ENCODE results near the gene VPS4A. TPM values are rescaled to one million over a fixed set of nuclear protein-coding genes. Genes with fewer than 3 reads are reported as not detected.
A peak's percentile ranks its signal among the peaks of the same experiment; 100 is the strongest.
"Not testable (repeated sequence)": the region's sequence is repeated elsewhere in the genome, so short reads cannot be mapped to it uniquely, and the experiment has no call there.

VPS4A gene
- polyA plus RNA-seq, 1 donor from 2014 or later = 46.3 TPM

DNA sequence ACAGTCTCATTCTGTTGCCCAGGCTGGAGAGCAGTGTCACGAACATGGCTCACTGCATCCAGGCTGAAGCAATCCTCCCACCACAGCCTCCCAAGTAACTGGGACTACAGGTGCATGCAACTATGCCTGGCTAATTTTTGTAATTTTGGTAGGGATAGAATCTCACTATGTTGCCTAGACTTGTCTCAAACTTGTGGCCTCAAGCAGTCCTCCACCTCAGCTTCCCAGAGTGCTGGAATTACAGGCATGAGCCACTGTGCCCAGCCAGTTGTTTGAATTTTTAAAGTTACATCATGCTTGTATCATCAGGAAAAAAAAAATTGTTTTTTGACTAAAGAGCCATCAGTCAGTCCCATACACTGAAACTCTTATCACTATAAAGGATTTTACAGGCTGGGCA, 17.1 kb upstream of the VPS4A start:
- H3K4me1 Mint-ChIP-seq = peaks cover 0 to 2% (median 0%) of the 10 kb centered on the region in 3 donors
- no peak overlapping the region for H3K27ac Mint-ChIP-seq
- H3K27me3 Mint-ChIP-seq = no peaks in the 10 kb centered on the region
- no peaks in the 10 kb centered on the region for H3K9me3 Mint-ChIP-seq
- peaks cover 2% of the 10 kb centered on the region for H3K36me3 Mint-ChIP-seq
- no peak overlapping the region for H3K4me3 Mint-ChIP-seq

DNA sequence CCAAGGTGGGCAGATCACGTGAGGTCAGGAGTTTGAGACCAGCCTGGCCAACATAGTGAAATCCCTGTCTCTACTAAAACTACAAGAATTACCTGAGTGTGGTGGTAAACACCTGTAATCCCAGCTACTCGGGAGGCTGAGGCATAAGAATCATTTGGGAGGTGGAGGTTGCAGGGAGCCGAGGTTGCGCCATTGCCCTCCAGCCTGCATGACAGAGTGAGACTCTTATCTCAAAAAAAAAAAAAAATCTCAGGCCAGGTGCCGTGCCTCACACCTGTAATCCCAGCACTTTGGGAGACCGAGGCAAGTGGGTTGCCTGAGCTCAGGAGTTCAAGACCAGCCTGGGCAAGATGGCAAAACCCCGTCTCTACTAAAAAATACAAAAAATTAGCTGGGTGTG, 14.4 kb upstream of the VPS4A start:
- not testable (repeated sequence) for H3K27ac Mint-ChIP-seq, H3K36me3 Mint-ChIP-seq, H3K9me3 Mint-ChIP-seq, H3K27me3 Mint-ChIP-seq, H3K4me1 Mint-ChIP-seq, H3K4me3 Mint-ChIP-seq

DNA sequence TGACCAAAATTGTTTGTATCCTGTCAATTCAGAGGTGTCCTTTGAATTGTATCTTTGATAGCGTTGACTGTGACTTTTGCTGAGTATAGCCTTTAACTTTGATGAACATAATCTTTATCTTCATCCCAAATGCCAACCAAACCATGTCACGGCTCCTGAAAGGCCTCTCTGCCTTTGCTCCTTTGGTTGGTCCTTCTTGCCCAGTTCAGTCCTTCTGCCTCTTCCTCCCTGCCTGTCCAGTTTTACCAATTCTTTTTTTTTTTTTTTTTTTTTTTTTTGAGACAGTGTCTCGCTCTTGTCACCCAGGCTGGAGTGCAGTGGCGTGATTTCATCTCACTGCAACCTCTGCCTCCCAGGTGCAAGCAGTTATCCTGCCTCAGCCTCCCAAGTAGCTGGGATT, 12.9 kb upstream of the VPS4A start:
- no peak overlapping the region for H3K4me3 Mint-ChIP-seq
- H3K27me3 Mint-ChIP-seq = no peaks in the 10 kb centered on the region
- peaks cover 12% of the 10 kb centered on the region for H3K36me3 Mint-ChIP-seq
- no peaks in the 10 kb centered on the region for H3K9me3 Mint-ChIP-seq
- H3K27ac Mint-ChIP-seq = no peak overlapping the region
- peaks cover 0 to 8% (median 0%) of the 10 kb centered on the region in 3 donors for H3K4me1 Mint-ChIP-seq

DNA sequence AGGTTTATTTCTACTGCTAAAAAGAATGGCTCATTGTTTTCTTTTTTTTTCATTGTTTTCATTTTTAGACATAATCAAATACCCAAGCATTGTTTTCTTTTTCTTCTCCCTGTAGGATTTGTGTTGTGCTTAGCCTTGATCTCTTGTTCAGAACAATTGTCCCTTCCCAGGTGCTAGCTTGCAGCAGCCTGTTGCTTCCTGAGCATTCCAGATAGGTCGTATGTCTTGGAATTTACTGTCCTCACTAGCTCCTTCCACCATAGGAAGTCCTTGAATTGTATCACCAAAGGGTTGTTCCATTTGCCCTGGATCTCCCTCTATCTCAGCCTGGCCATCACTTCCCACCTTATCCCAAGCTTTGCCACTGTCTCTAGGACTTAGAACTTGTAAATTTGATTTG, 10.0 kb upstream of the VPS4A start:
- Mint-ChIP-seq H3K4me3 (no peak overlapping the region), H3K27me3 (no peaks in the 10 kb centered on the region), H3K4me1 (peaks cover 0 to 8% (median 0%) of the 10 kb centered on the region in 3 donors), H3K27ac (no peak overlapping the region), H3K36me3 (peaks cover 14% of the 10 kb centered on the region), H3K9me3 (no peaks in the 10 kb centered on the region)

DNA sequence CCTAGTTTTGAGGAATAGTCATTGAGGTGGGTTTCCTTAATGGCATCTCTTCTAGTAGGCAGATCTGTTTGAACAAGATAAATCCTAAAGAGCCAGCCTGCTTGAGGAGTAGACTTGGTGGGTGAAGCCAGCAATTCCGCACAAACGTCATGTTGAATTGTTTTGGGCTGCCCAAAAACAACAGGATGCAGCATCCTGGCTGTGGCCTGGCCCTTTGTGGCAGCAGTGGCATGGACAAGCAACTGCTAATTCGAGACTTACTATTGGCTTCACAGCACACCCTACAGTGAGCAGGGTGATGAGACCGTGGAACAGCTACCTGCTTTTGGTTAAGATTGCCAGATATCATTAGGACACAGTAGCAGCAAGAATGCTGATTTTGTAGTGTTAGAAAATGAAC, 9.3 kb upstream of the VPS4A start:
- no peak overlapping the region for H3K27ac Mint-ChIP-seq

DNA sequence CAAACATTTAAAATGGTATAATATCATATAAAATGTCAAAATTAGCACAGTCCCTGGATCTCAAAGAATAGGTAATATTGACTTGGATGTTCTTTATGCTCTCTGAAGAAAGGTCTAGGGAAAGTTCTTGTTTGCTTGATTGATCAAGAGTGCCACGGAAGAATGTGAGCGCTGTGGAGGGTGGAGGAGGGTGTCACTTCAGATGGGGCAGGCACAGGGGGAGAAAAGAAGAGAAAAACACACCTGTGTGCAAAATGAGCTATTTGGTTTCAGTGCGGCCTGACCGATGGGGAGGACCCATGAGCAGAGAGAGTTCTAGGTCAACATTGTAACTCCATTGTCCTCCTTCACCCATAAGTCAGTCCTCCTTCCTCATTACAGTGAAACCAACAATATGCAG, 8.8 kb upstream of the VPS4A start:
- Mint-ChIP-seq H3K4me1 (peaks cover 0 to 8% (median 0%) of the 10 kb centered on the region in 3 donors), H3K36me3 (peaks cover 14% of the 10 kb centered on the region), H3K27me3 (no peaks in the 10 kb centered on the region), H3K27ac (no peak overlapping the region), H3K4me3 (peak overlapping the region in 1 of 4 donors; percentile 9), H3K9me3 (no peaks in the 10 kb centered on the region)

More for the DNA sequence above, 9.3 kb upstream of the VPS4A start:
- no peak overlapping the region for H3K4me3 Mint-ChIP-seq
- no peaks in the 10 kb centered on the region for H3K27me3 Mint-ChIP-seq
- H3K9me3 Mint-ChIP-seq = no peaks in the 10 kb centered on the region
- H3K4me1 Mint-ChIP-seq = peaks cover 0 to 8% (median 0%) of the 10 kb centered on the region in 3 donors
- peaks cover 14% of the 10 kb centered on the region for H3K36me3 Mint-ChIP-seq

DNA sequence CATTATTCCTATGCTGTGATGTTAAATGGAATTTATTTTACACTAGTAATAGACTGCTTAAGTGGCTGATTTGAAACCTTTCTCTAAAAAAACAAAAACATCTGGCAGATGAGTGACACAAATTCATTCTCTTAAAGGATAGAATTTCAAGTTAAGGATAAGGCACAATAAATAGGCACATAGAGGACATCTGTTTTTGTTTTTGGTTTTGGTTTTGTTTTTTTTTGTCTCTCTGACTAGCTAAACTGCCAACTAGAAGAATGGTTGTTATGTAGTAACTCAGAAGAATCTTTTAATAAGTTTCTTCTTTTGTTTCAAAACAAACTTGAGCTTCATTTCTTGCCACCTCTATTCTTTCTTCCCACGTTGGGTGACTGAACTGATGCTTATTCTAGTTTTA, 5.1 kb upstream of the VPS4A start:
- Mint-ChIP-seq H3K4me1 (peaks cover 0 to 5% (median 4%) of the 10 kb centered on the region in 3 donors), H3K27me3 (no peaks in the 10 kb centered on the region), H3K4me3 (no peak overlapping the region), H3K36me3 (peaks cover 6% of the 10 kb centered on the region), H3K27ac (no peak overlapping the region), H3K9me3 (no peaks in the 10 kb centered on the region)

DNA sequence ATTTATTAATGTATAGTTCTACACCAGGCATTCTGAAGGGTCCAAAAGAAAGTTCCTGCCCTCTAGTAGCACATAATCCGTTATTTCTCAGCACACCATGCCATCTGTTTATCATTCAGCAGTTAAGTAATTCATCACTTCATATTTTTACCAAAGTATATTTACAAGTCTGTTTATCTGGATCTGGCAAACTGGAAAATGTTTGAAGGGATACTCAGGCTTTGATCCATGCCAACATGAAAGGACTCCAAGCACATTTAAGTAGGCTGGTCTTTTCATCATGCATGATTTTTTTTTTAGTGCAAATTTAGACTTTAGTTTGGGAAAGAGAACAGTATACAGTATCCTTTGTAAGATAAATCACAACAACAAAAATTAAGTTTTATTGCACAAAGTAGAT, 4.1 kb upstream of the VPS4A start:
- no peaks in the 10 kb centered on the region for H3K27me3 Mint-ChIP-seq
- no peaks in the 10 kb centered on the region for H3K9me3 Mint-ChIP-seq
- no peak overlapping the region for H3K27ac Mint-ChIP-seq
- H3K4me3 Mint-ChIP-seq = peak overlapping the region in 1 of 4 donors; percentile 23
- H3K4me1 Mint-ChIP-seq = peaks cover 3 to 8% (median 7%) of the 10 kb centered on the region in 3 donors
- H3K36me3 Mint-ChIP-seq = peaks cover 4% of the 10 kb centered on the region

DNA sequence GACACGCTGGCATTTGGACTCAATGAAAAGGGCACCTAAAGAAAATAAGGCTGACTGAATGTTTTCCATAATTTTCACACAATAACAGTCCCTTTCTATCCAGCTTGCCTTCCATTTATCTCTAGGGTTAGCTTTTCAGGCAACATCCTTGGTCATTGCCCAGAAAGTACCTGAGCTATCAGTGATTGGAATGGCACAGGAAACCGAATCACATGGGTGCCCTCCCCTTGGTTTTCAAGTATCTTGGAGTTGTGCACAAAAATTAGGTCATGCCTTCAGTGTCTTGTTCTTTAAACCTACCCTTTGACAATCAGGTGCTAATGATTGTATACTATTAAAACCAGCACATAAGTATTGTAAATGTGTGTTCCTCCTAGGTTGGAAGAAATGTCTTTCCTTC, 3.3 kb upstream of the VPS4A start:
- H3K36me3 Mint-ChIP-seq = peaks cover 2% of the 10 kb centered on the region
- no peak overlapping the region for H3K4me3 Mint-ChIP-seq
- H3K4me1 Mint-ChIP-seq = peaks cover 6 to 11% (median 6%) of the 10 kb centered on the region in 3 donors
- H3K9me3 Mint-ChIP-seq = no peaks in the 10 kb centered on the region
- H3K27ac Mint-ChIP-seq = no peak overlapping the region
- no peaks in the 10 kb centered on the region for H3K27me3 Mint-ChIP-seq

DNA sequence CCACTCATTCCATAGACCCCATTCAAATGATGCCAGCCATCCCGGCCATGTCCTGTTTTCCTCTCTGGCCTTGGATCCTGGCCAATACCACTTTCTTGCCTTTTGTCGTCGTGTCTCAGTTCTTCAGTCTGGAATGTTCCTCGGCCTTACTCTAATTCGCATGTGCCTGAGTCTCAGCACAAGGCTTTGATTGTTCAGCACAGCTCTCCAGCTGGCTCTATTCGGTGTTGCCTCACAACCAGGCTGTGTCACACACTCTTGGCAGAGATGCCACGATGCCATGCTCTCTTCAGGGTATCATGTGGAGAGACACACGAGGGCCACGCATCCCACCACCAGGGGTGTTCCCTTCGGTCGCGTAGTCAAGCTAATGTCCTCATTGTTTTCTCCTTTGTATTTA, 1.8 kb upstream of the VPS4A start:
- Mint-ChIP-seq H3K4me3 (peak overlapping the region in 3 of 4 donors; percentile 39 to 53 (median 50)), H3K9me3 (no peaks in the 10 kb centered on the region), H3K27me3 (no peaks in the 10 kb centered on the region), H3K36me3 (peaks cover 1% of the 10 kb centered on the region), H3K27ac (no peak overlapping the region), H3K4me1 (peaks cover 9 to 17% (median 14%) of the 10 kb centered on the region in 3 donors)

DNA sequence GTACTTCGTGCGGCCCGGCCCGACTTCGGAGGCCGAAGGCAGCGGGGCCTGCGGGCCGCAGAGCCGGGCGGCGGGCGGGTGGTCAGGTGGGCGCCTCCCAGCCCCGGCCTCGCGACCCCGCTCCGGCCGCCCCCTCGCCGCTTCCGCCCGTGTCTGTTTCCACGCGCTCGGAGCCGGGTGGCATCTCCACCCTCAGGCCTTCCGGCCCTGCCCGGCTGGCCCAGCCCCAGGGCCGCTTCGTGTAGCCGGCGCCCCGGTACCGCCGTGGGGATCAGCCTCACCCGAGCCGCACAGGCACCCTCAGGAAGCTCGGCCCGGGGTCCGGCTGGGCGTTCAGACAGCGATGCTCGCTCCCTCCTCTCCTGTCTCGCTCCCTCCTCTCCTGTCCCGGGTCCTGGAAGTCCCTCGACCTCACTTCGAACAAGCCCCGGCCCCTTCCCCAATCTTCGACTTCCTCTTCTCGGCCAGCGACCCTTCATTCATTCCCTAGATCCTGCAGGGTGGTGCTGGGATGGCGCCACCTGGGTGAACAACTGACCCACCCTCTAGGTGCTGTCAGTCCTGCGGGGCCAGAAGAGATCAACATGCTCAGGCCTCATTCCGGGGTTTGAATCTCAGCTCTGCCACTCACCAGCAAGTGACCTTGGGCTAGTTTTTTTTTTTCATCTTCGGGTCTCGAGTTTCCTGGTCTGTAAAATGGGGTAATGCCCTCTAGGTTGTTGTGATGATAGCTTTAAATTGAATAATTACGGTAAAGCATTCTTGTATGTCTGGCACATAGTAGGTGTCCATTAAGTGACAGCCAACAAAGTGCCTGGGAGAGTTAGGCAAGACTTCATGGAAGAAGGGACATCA, 610 bp downstream of the VPS4A start:
- Mint-ChIP-seq H3K27me3 (no peaks in the 10 kb centered on the region), H3K4me3 (peak overlapping the region; percentile 95 to 98 (median 96)), H3K36me3 (peaks cover 1% of the 10 kb centered on the region), H3K4me1 (peaks cover 12 to 17% (median 14%) of the 10 kb centered on the region in 3 donors), H3K9me3 (no peaks in the 10 kb centered on the region), H3K27ac (peak overlapping the region; percentile 73 to 92 (median 88))

DNA sequence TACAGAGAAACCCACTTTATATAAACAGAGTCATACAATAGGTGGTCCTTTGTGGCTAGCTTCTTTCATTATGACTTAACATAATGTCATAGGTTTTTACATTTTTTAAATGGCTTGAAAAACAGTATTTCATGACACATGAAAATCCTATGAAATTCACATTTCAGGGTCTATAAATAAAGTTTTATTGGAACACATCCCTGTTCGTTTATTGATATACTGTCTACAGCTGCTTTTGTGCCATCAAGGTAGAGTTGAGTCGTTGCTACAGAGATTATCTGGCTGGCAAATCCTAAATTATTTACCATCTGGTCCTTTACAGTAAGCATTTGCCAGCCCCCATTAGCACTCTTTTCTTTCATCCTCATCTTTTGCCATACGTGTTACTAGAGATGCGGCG, 2.3 kb downstream of the VPS4A start:
- peaks cover 1% of the 10 kb centered on the region for H3K36me3 Mint-ChIP-seq
- H3K9me3 Mint-ChIP-seq = no peaks in the 10 kb centered on the region
- peak overlapping the region in 2 of 3 donors; percentile 48 to 82 for H3K27ac Mint-ChIP-seq
- peak overlapping the region in 3 of 4 donors; percentile 16 to 87 (median 32) for H3K4me3 Mint-ChIP-seq
- peaks cover 12 to 17% (median 14%) of the 10 kb centered on the region in 3 donors for H3K4me1 Mint-ChIP-seq
- no peaks in the 10 kb centered on the region for H3K27me3 Mint-ChIP-seq

DNA sequence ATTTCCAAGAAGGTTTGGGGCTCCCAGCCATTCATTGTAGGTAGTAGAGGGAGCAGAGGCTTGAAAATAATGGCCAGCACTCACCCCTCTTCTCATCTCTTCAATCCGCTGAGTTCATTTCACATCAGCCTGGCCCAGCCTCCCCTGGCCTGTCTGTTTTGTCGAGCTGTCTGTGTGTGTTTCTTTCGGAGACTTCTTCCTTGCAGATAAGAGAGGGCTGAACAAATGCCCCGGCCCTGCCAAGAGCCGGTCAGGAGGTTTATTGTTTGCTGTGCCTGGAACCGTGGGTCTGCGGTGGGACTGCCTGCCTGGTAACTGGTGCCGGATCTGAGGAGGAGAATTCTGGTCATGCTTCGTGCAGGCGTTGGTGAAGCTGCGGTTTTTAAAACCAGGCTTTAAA, 3.4 kb downstream of the VPS4A start:
- H3K4me3 Mint-ChIP-seq = peak overlapping the region in 1 of 4 donors; percentile 87

DNA sequence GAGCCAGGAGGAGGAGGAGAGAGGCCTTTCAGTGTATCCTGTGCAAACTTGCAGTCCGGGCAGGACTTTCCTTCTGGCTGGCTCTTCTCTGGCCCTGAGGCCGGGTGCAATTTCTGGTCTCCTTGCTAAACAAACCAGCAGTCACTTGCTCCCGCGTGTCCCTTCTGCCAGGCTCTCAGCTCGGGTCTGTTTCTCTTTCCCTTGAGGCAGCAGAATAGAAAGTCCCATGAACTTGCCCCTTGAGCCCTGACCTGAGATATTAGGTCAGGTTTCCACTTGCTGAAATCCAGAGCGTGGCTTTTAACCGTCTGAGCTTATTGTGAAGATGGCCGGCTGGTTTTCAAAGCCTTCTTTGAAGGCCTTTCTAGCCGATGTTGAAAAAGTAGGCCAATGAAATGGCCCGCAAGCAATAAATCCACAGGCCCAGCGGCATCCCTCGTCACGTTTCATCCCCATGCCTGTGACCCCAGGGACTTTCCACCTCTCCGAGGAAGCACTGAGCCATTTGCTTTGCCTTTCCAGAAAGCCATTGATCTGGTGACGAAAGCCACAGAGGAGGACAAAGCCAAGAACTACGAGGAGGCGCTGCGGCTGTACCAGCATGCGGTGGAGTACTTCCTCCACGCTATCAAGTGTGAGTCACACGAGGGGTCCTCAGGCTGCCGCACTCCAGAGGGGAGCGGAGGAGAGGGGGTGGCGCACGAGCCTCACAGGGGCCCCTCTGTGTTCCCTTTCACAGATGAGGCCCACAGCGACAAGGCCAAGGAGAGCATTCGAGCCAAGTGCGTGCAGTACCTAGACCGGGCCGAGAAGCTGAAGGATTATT, 4.5 kb downstream of the VPS4A start:
- Mint-ChIP-seq H3K36me3 (peaks cover 4% of the 10 kb centered on the region), H3K27me3 (no peaks in the 10 kb centered on the region), H3K9me3 (no peaks in the 10 kb centered on the region), H3K4me1 (peaks cover 12 to 14% (median 14%) of the 10 kb centered on the region in 3 donors), H3K27ac (peak overlapping the region in 2 of 3 donors; percentile 19 to 31), H3K4me3 (peak overlapping the region in 1 of 4 donors; percentile 55)

More for the DNA sequence above, 3.4 kb downstream of the VPS4A start:
- Mint-ChIP-seq H3K36me3 (peaks cover 2% of the 10 kb centered on the region), H3K27me3 (no peaks in the 10 kb centered on the region), H3K4me1 (peaks cover 12 to 17% (median 14%) of the 10 kb centered on the region in 3 donors), H3K9me3 (no peaks in the 10 kb centered on the region), H3K27ac (no peak overlapping the region)

DNA sequence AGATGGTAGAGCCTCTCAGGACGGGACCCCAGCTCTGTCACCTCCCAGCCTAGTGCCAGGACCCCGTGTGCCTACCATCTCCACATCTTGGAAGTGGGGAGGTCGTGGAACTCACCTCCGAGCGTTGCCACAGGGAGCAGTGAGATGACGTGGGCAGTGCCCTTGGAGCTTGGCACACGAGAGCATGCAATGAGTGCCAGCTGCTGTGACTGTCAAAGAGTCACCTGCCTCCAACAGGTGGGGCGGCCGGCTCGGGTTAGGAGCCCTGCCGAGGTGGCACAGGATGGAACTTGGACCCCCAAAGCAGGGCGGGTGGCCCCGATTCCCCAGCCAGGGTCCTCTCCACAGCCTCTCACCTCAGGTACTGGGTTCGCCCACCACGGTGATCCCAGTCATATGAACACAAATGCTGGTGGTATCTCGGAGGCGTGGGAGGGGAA, 5.5 kb downstream of the VPS4A start:
- H3K4me3 Mint-ChIP-seq = no peak overlapping the region
- no peaks in the 10 kb centered on the region for H3K27me3 Mint-ChIP-seq
- no peak overlapping the region for H3K27ac Mint-ChIP-seq
- H3K9me3 Mint-ChIP-seq = no peaks in the 10 kb centered on the region
- H3K4me1 Mint-ChIP-seq = peaks cover 12 to 14% (median 13%) of the 10 kb centered on the region in 3 donors
- H3K36me3 Mint-ChIP-seq = peaks cover 4% of the 10 kb centered on the region

Measured in IgD-negative memory B cell (primary cell).